Stimulated activated CD8-positive, alpha-beta memory T cell treated with anti-CD3 and anti-CD28 coated beads, Interleukin-12 subunit alpha, Interleukin-12 subunit beta, amount 100 ng/mL, for 1 hour (primary cell): ENCODE measurements around the gene ARHGEF4.

ENCODE experiments used
- DNase-seq: peaks from one replicate; pipeline ENCODE4 v3.0.0-alpha.2; 2020; ENCODE audit warnings: low read depth

The ARHGEF4 gene

GRCh38 chr2:131016826-131017741 is 180.4 kb downstream of the ARHGEF4 start:
- DNase-seq: no peak

- DNase-seq: no peak
These were observed 186.0 kb downstream of the ARHGEF4 start for GRCh38 chr2:131022731-131023130.

- DNase-seq: no peak
These were observed 187.0 kb downstream of the ARHGEF4 start for GRCh38 chr2:131023758-131024157.

GRCh38 chr2:131026919-131027318 is 190.2 kb downstream of the ARHGEF4 start:
- no peak for DNase-seq

- DNase-seq: no peak
These were observed 191.1 kb downstream of the ARHGEF4 start for GRCh38 chr2:131027566-131028528.

GRCh38 chr2:131029812-131030211 is 193.1 kb downstream of the ARHGEF4 start:
- no peak for DNase-seq

- no peak for DNase-seq
These were observed 193.8 kb downstream of the ARHGEF4 start for GRCh38 chr2:131030478-131030971.

GRCh38 chr2:131031431-131031841 is 194.7 kb downstream of the ARHGEF4 start:
- DNase-seq: no peak

- no peak for DNase-seq
These were observed 195.2 kb downstream of the ARHGEF4 start for GRCh38 chr2:131031875-131032274.

GRCh38 chr2:131032393-131032836 is 195.7 kb downstream of the ARHGEF4 start:
- no peak for DNase-seq

- DNase-seq: no peak
These were observed 197.0 kb downstream of the ARHGEF4 start for GRCh38 chr2:131033786-131034121.

- no peak for DNase-seq
These were observed 197.7 kb downstream of the ARHGEF4 start for GRCh38 chr2:131034122-131035051.

- DNase-seq: no peak
These were observed 198.6 kb downstream of the ARHGEF4 start for GRCh38 chr2:131035112-131035825.

GRCh38 chr2:131035826-131036231 is 199.1 kb downstream of the ARHGEF4 start:
- DNase-seq: no peak

- DNase-seq: no peak
These were observed 199.6 kb downstream of the ARHGEF4 start for GRCh38 chr2:131036269-131036668.

GRCh38 chr2:131036696-131037397 is 200.1 kb downstream of the ARHGEF4 start:
- no peak for DNase-seq

GRCh38 chr2:131037398-131038257 is 200.9 kb downstream of the ARHGEF4 start:
- DNase-seq: no peak

GRCh38 chr2:131038258-131039100 is 201.8 kb downstream of the ARHGEF4 start:
- DNase-seq: no peak
